ENCODE data around the gene TATDN2. TPM values are rescaled to one million over a fixed set of nuclear protein-coding genes. Genes with fewer than 3 reads are reported as not detected.

TATDN2 gene
- total and polyA plus RNA-seq, 4 donors: 12.0 to 32.9 (median 23.8) TPM

DNA sequence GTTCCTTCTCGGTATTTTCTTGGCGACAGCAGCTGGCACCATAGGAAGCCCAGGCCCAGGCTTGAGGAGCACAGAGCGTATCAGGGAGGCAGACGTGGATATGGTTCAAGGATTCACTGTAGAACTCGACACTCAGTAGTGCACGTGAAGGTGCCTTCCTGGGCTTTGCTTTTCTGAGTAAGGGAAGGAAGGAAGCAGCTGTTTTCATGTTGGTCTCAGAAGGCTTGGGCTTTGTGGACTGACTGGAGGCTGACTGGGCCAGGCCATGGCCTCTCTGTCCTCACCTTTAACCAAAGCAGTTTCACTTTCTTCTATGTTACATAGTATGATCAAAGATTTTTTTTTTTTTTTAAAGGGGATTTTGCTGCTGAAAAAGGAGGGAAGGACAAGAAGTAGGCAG lies 51.4 kb downstream of the TATDN2 start:
- TF ChIP-seq, protein P1, sequence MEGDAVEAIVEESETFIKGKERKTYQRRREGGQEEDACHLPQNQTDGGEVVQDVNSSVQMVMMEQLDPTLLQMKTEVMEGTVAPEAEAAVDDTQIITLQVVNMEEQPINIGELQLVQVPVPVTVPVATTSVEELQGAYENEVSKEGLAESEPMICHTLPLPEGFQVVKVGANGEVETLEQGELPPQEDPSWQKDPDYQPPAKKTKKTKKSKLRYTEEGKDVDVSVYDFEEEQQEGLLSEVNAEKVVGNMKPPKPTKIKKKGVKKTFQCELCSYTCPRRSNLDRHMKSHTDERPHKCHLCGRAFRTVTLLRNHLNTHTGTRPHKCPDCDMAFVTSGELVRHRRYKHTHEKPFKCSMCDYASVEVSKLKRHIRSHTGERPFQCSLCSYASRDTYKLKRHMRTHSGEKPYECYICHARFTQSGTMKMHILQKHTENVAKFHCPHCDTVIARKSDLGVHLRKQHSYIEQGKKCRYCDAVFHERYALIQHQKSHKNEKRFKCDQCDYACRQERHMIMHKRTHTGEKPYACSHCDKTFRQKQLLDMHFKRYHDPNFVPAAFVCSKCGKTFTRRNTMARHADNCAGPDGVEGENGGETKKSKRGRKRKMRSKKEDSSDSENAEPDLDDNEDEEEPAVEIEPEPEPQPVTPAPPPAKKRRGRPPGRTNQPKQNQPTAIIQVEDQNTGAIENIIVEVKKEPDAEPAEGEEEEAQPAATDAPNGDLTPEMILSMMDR (IDR thresholded peaks at IDR 0.05; ENCODE audit: control extremely low read depth, extremely low read depth): no peak
- Histone ChIP-seq H3K27me3 (ENCODE audit: control insufficient read depth in 3 of 3, insufficient read depth in 3 of 3, low read length in 2 of 3) (no peaks in the 10 kb centered on the region), H3K9ac (ENCODE audit: insufficient read depth in 1 of 2, low read length in 2 of 2) (no peak overlapping the region), H3K4me1 (ENCODE audit: control insufficient read depth in 5 of 5, insufficient read depth in 5 of 5, low read length in 5 of 5) (peaks cover 0 to 2% (median 0%) of the 10 kb centered on the region in 5 donors), H3K9me3 (ENCODE audit: control insufficient read depth in 4 of 4, insufficient read depth in 3 of 4, low read length in 3 of 4) (no peaks in the 10 kb centered on the region), H3K27ac (ENCODE audit: low read depth in 1 of 2, low read length in 1 of 2) (no peak overlapping the region), H3K36me3 (ENCODE audit: control insufficient read depth in 4 of 4, insufficient read depth in 4 of 4, low read length in 4 of 4) (peaks cover 27 to 50% (median 28%) of the 10 kb centered on the region in 4 donors), H3K4me3 (no peak overlapping the region)
- DNase-seq: no peak
- ATAC-seq (ENCODE audit: insufficient read depth, low FRiP score): no peak
- WGBS, 2 donors: 59 to 69% methylated on average over 6 of the region's 6 CpGs

DNA sequence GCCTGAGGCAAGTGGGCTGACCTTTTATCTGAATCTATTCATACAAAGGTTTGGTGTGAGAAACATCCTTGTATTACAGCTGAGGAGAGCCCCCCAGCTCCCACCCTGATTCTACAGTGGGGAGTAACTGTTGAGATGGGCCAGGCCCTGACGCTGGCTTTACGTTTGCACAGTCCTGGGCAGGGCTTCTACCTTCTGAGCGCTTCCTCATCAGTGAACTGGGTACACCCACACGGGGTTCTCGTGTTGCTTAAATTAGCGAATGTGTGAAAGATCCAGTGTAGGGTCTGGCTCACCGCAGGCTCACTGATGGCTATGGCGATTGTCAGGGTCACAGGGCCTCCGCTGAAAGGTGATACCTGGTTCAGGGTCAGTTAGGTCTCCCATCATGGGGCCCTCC lies 51.8 kb downstream of the TATDN2 start:
- WGBS, 2 donors: 90 to 93% methylated on average over 9 of the region's 9 CpGs
- no peak overlapping the region for H3K4me3 ChIP-seq
- ATAC-seq (ENCODE audit: insufficient read depth, low FRiP score) (no peak), DNase-seq (no peak)
- H3K27me3 ChIP-seq (ENCODE audit: control insufficient read depth in 3 of 3, insufficient read depth in 3 of 3, low read length in 2 of 3): no peaks in the 10 kb centered on the region
- H3K27ac ChIP-seq (ENCODE audit: low read depth in 1 of 2, low read length in 1 of 2): no peak overlapping the region
- TF ChIP-seq, protein P1 (IDR thresholded peaks at IDR 0.05; ENCODE audit: control extremely low read depth, extremely low read depth): no peak
- H3K9ac ChIP-seq (ENCODE audit: insufficient read depth in 1 of 2, low read length in 2 of 2): no peak overlapping the region
- H3K36me3 ChIP-seq (ENCODE audit: control insufficient read depth in 4 of 4, insufficient read depth in 4 of 4, low read length in 4 of 4): peaks cover 32 to 54% (median 32%) of the 10 kb centered on the region in 4 donors
- H3K4me1 ChIP-seq (ENCODE audit: control insufficient read depth in 5 of 5, insufficient read depth in 5 of 5, low read length in 5 of 5): peaks cover 0 to 2% (median 0%) of the 10 kb centered on the region in 5 donors
- no peaks in the 10 kb centered on the region for H3K9me3 ChIP-seq (ENCODE audit: control insufficient read depth in 4 of 4, insufficient read depth in 3 of 4, low read length in 3 of 4)

DNA sequence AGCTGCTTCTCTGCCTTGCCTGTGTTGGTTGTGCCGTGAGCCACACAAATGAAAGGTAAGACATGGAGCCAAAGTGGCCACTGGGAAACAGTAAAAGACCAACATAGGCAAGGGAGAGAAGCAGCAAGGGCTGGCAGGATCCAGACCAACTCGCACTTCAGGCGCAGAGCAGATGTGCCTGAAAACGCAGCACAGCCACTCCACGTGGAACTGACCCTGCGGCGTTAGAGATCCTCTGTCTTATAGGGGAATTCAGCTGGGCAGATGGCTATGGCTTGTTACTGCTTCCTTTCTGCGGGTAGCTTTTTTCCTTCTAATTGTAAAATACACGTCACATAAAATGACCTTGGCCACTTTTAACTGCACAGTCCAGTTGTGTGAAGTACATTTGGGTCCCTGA lies 54.8 kb downstream of the TATDN2 start:
- 94 to 98% methylated on average over 9 of the region's 9 CpGs for WGBS, 2 donors
- H3K27ac ChIP-seq (ENCODE audit: low read depth in 1 of 2, low read length in 1 of 2): no peak overlapping the region
- no peak for DNase-seq
- H3K9ac ChIP-seq (ENCODE audit: insufficient read depth in 1 of 2, low read length in 2 of 2): no peak overlapping the region
- ATAC-seq (ENCODE audit: insufficient read depth, low FRiP score): no peak
- H3K9me3 ChIP-seq (ENCODE audit: control insufficient read depth in 4 of 4, insufficient read depth in 3 of 4, low read length in 3 of 4): no peaks in the 10 kb centered on the region
- H3K4me3 ChIP-seq: no peak overlapping the region
- H3K4me1 ChIP-seq (ENCODE audit: control insufficient read depth in 5 of 5, insufficient read depth in 5 of 5, low read length in 5 of 5): peaks cover 0 to 2% (median 0%) of the 10 kb centered on the region in 5 donors
- TF ChIP-seq, protein P1 (IDR thresholded peaks at IDR 0.05; ENCODE audit: control extremely low read depth, extremely low read depth): no peak
- no peaks in the 10 kb centered on the region for H3K27me3 ChIP-seq (ENCODE audit: control insufficient read depth in 3 of 3, insufficient read depth in 3 of 3, low read length in 2 of 3)
- peaks cover 41 to 64% (median 46%) of the 10 kb centered on the region in 4 donors for H3K36me3 ChIP-seq (ENCODE audit: control insufficient read depth in 4 of 4, insufficient read depth in 4 of 4, low read length in 4 of 4)

DNA sequence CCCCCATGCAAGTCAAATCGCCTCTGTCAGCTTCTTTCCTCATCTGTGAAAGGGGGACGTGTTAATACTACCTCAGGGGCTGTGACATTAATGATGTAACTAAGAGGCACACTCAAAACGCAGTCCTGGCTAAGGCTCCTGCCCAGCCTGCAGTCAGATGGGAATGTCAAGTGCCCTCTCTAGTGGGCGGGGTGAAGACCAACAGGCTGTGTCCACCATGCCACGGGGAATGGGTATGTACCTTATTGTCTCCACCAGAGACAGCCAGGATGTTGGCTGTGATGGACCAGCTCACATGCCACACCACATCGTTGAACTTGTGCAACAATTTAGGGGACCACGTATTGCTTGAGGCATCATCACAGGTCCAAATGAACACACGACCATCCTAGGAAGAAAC lies 55.5 kb downstream of the TATDN2 start:
- H3K4me3 ChIP-seq: no peak overlapping the region

More for the DNA sequence above, 55.5 kb downstream of the TATDN2 start:
- peaks cover 42 to 64% (median 46%) of the 10 kb centered on the region in 4 donors for H3K36me3 ChIP-seq (ENCODE audit: control insufficient read depth in 4 of 4, insufficient read depth in 4 of 4, low read length in 4 of 4)
- peaks cover 0 to 2% (median 0%) of the 10 kb centered on the region in 5 donors for H3K4me1 ChIP-seq (ENCODE audit: control insufficient read depth in 5 of 5, insufficient read depth in 5 of 5, low read length in 5 of 5)
- TF ChIP-seq, protein P1 (IDR thresholded peaks at IDR 0.05; ENCODE audit: control extremely low read depth, extremely low read depth): no peak
- no peaks in the 10 kb centered on the region for H3K27me3 ChIP-seq (ENCODE audit: control insufficient read depth in 3 of 3, insufficient read depth in 3 of 3, low read length in 2 of 3)
- WGBS, 2 donors: 76 to 85% methylated on average over 8 of the region's 8 CpGs
- H3K9me3 ChIP-seq (ENCODE audit: control insufficient read depth in 4 of 4, insufficient read depth in 3 of 4, low read length in 3 of 4): no peaks in the 10 kb centered on the region
- no peak overlapping the region for H3K27ac ChIP-seq (ENCODE audit: low read depth in 1 of 2, low read length in 1 of 2)
- ATAC-seq (ENCODE audit: insufficient read depth, low FRiP score): no peak
- DNase-seq: no peak
- H3K9ac ChIP-seq (ENCODE audit: insufficient read depth in 1 of 2, low read length in 2 of 2): no peak overlapping the region
